HG03066 (cell line): ENCODE measurements around the gene NEDD9.

ENCODE experiments used
- ATAC-seq: cut with Tn5 transposase; IDR thresholded peaks from one replicate; pipeline ENCODE4 v1.9.1; 2021; ENCODE audit warnings: low read depth; ENCODE audit not compliant: unreplicated experiment

NEDD9 gene

GRCh38 chr6:11153447-11153846, 79.0 kb downstream of the NEDD9 start:
- ATAC-seq = no peak

- no peak for ATAC-seq
These were observed 79.9 kb downstream of the NEDD9 start for GRCh38 chr6:11152581-11152980.

GRCh38 chr6:11151488-11151887, 81.0 kb downstream of the NEDD9 start:
- no peak for ATAC-seq

GRCh38 chr6:11149551-11149950, 82.9 kb downstream of the NEDD9 start:
- no peak for ATAC-seq

GRCh38 chr6:11146117-11146826, 86.2 kb downstream of the NEDD9 start:
- no peak for ATAC-seq

GRCh38 chr6:11144393-11144851, 88.0 kb downstream of the NEDD9 start:
- ATAC-seq = no peak

- no peak for ATAC-seq
These were observed 88.8 kb downstream of the NEDD9 start for GRCh38 chr6:11143394-11144371.

GRCh38 chr6:11142296-11143027, 90.0 kb downstream of the NEDD9 start:
- no peak for ATAC-seq

GRCh38 chr6:11141295-11141694, 91.2 kb downstream of the NEDD9 start:
- no peak for ATAC-seq

- no peak for ATAC-seq
These were observed 92.4 kb downstream of the NEDD9 start for GRCh38 chr6:11140056-11140455.

GRCh38 chr6:11139051-11139960, 93.2 kb downstream of the NEDD9 start:
- ATAC-seq = no peak

GRCh38 chr6:11136809-11137208, 95.7 kb downstream of the NEDD9 start:
- no peak for ATAC-seq
